HepG2 (cell line): Measurements from ENCODE around the gene SLC25A48. TPM values are rescaled to one million over a fixed set of nuclear protein-coding genes. Genes with fewer than 3 reads are reported as not detected.

Source experiments
- ETV5 ChIP-seq: IDR thresholded peaks from 2 replicates; pipeline ENCODE4 v1.6.1; 2018; ENCODE audit warnings: missing biosample characterization, missing genetic modification reagents, inconsistent platforms, borderline replicate concordance
- HNF4A ChIP-seq: sonication (generic); formaldehyde crosslinking; IDR thresholded peaks from 2 replicates; pipeline ENCODE4 v1.4.0; 2020; ENCODE audit warnings: missing genetic modification reagents
- JUND ChIP-seq: sonication (generic); formaldehyde crosslinking; IDR thresholded peaks from 2 replicates; pipeline ENCODE4 v1.8.0; 2022; ENCODE audit warnings: mild to moderate bottlenecking, missing genetic modification reagents
- MTF2 ChIP-seq: sonication (generic); formaldehyde crosslinking; IDR thresholded peaks from 2 replicates; pipeline ENCODE4 v1.5.0; 2020; ENCODE audit warnings: missing genetic modification reagents, borderline replicate concordance
- NFIB ChIP-seq: sonication (generic); formaldehyde crosslinking; IDR thresholded peaks from 2 replicates; pipeline ENCODE4 v1.9.0; 2021; ENCODE audit warnings: missing genetic modification reagents, mild to moderate bottlenecking, borderline replicate concordance
- POLR2A ChIP-seq, 2 experiments: IDR thresholded peaks; 2 replicates each; pipeline ENCODE4 v1.6.1; 2011; ENCODE audit warnings: low read depth in 2 of 2, low read length in 2 of 2, mild to moderate bottlenecking in 1 of 2, moderate library complexity in 1 of 2; ENCODE audit not compliant: insufficient read depth in 1 of 2
- RORA ChIP-seq: sonication (generic); formaldehyde crosslinking; IDR thresholded peaks from 2 replicates; pipeline ENCODE4 v1.5.0; 2020; ENCODE audit warnings: mild to moderate bottlenecking, missing genetic modification reagents, moderate library complexity
- SAP130 ChIP-seq: IDR thresholded peaks from 2 replicates; pipeline ENCODE4 v1.6.1; 2016; ENCODE audit warnings: low read depth
- ZMYM2 ChIP-seq: sonication (generic); formaldehyde crosslinking; IDR thresholded peaks from 2 replicates; pipeline ENCODE4 v1.8.0; 2022; ENCODE audit warnings: mild to moderate bottlenecking, missing genetic modification reagents
- ZNF121 ChIP-seq: sonication (generic); formaldehyde crosslinking; IDR thresholded peaks from 2 replicates; pipeline ENCODE4 v1.5.0; 2020; ENCODE audit warnings: mild to moderate bottlenecking, missing genetic modification reagents
- ZNF251 ChIP-seq: sonication (generic); formaldehyde crosslinking; IDR thresholded peaks from 2 replicates; pipeline ENCODE4 v1.9.0; 2021; ENCODE audit warnings: mild to moderate bottlenecking, missing genetic modification reagents
- ZNF350 ChIP-seq: sonication (generic); formaldehyde crosslinking; IDR thresholded peaks from 2 replicates; pipeline ENCODE4 v1.4.0; 2020; ENCODE audit warnings: mild to moderate bottlenecking, low read depth, missing genetic modification reagents, borderline replicate concordance
- ZNF468 ChIP-seq: sonication (generic); formaldehyde crosslinking; IDR thresholded peaks from 2 replicates; pipeline ENCODE4 v1.8.0; 2022; ENCODE audit warnings: mild to moderate bottlenecking, moderate library complexity, missing genetic modification reagents
- ZSCAN12 ChIP-seq: sonication (generic); formaldehyde crosslinking; IDR thresholded peaks from 2 replicates; pipeline ENCODE4 v1.9.0; 2021; ENCODE audit warnings: mild to moderate bottlenecking, missing genetic modification reagents
- ZZZ3 ChIP-seq: sonication (generic); formaldehyde crosslinking; IDR thresholded peaks from 2 replicates; pipeline ENCODE4 v1.4.0; 2020; ENCODE audit warnings: missing genetic modification reagents, mild to moderate bottlenecking, borderline replicate concordance
- polyA plus RNA-seq, 8 experiments: library from polyadenylated mRNA; depleted of rRNA in 3 of 8; stranded (reverse) in 7 of 8; unstranded in 1 of 8; fragments of >200 nt; fragmentation: Illumina TruSeq in 4 of 8; extraction: Trizol in 4 of 8; gene quantifications; 2 replicates each; pipeline versions ENCODE4 v1.2.1 to v1.2.3, GENCODE V29; 2011 to 2016; ENCODE audit warnings: low read depth in 4 of 8, missing spikeins in 1 of 8, mixed read lengths in 1 of 8; ENCODE audit not compliant: insufficient read depth in 1 of 8
- total RNA-seq, 5 experiments: library from RNA; depleted of rRNA; stranded (reverse); fragments of >200 nt; fragmentation: Illumina TruSeq; extraction: Trizol; gene quantifications; 2 replicates each; pipeline ENCODE4 v1.2.3, GENCODE V29; 2016; ENCODE audit warnings: low read depth in 1 of 5
- TF ChIP-seq, protein P1 (sequence below): sonication (generic); formaldehyde crosslinking; IDR thresholded peaks from 2 replicates; pipeline ENCODE4 v1.4.0; 2020; ENCODE audit warnings: missing genetic modification reagents, borderline replicate concordance
- TF ChIP-seq, protein P2 (sequence below): sonication (generic); formaldehyde crosslinking; IDR thresholded peaks from 2 replicates; pipeline ENCODE4 v1.4.0; 2020; ENCODE audit warnings: missing genetic modification reagents, borderline replicate concordance
- TF ChIP-seq, protein P3 (sequence below): IDR thresholded peaks from 2 replicates; pipeline ENCODE4 v1.6.1; 2012; ENCODE audit warnings: inconsistent platforms

The SLC25A48 gene
- total and polyA plus RNA-seq, 2 of the 13 experiments (the other 11 are each of a cell fraction or from before 2014, with no cell fraction given), result 0.17 to 4.5 TPM

DNA sequence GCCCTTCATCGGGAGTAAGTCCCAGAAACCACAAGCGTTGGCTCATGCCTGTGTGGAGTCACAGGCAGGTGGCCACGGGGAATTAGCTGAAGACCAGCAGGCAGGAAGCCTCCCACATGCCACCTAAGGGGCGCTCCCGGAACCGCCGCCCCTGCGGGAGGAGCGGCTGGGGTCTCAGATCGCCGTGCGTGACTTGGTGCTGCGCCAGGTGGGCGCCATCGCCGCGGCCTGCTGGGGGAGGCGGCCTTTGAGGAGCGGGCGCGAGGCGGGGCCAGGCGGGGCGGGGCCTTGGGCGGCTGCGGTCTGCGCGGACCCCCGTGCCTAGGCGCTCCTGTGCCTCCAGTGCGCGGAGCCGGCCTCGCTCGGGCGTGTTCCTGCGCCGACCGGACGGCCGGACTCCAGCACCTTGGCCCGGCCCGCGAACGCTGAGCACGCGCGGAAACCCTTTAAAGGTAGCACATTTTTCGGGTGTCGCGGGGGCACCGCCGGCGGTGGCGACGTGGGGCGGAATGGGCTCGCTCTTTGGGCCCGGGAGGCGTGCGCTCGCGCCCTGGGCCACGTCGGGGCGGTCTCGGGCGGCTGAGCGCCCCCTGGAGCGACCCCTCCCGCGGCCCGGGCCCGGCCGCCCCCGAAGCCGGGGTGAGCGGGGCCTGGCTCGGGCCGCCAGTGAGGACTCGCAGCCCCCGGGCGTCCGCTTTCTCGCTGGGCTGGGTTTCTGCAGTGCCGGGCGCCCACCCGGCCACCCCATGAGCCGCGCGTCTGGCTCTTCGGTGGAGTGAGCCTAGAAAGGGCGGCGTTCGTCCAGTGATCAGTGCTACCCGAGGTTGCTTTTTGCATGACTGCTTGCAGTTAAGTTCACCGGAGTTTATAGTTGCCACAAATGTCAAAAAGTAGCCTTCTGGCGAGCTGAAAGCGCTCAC, 95.8 kb downstream of the SLC25A48 start (continued):
- TF ChIP-seq, protein P1, sequence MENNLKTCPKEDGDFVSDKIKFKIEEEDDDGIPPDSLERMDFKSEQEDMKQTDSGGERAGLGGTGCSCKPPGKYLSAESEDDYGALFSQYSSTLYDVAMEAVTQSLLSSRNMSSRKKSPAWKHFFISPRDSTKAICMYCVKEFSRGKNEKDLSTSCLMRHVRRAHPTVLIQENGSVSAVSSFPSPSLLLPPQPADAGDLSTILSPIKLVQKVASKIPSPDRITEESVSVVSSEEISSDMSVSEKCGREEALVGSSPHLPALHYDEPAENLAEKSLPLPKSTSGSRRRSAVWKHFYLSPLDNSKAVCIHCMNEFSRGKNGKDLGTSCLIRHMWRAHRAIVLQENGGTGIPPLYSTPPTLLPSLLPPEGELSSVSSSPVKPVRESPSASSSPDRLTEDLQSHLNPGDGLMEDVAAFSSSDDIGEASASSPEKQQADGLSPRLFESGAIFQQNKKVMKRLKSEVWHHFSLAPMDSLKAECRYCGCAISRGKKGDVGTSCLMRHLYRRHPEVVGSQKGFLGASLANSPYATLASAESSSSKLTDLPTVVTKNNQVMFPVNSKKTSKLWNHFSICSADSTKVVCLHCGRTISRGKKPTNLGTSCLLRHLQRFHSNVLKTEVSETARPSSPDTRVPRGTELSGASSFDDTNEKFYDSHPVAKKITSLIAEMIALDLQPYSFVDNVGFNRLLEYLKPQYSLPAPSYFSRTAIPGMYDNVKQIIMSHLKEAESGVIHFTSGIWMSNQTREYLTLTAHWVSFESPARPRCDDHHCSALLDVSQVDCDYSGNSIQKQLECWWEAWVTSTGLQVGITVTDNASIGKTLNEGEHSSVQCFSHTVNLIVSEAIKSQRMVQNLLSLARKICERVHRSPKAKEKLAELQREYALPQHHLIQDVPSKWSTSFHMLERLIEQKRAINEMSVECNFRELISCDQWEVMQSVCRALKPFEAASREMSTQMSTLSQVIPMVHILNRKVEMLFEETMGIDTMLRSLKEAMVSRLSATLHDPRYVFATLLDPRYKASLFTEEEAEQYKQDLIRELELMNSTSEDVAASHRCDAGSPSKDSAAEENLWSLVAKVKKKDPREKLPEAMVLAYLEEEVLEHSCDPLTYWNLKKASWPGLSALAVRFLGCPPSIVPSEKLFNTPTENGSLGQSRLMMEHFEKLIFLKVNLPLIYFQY (CRISPR knock-in tag), result no peak
- TF ChIP-seq ZMYM2 (no peak), POLR2A (IDR thresholded peaks at IDR 0.05; ENCODE audit: insufficient read depth in 1 of 2, low read depth in 2 of 2, low read length in 2 of 2) (peak; percentile 53 to 77), ZNF350 (no peak), ETV5 (CRISPR knock-in tag) (peak; percentile 38; the same call in 1 of the 2 replicates), SAP130 (CRISPR knock-in tag) (no peak), JUND (CRISPR knock-in tag) (no peak), RORA (CRISPR knock-in tag) (no peak), ZSCAN12 (CRISPR knock-in tag) (no peak), MTF2 (CRISPR knock-in tag) (0 out of 2 replicates have a peak, but pooled peaks have one; percentile 44), HNF4A (no peak), ZNF468 (no peak), NFIB (no peak), ZNF251 (CRISPR knock-in tag) (no peak), ZZZ3 (CRISPR knock-in tag) (no peak), ZNF121 (CRISPR knock-in tag) (no peak)
- TF ChIP-seq, protein P2, sequence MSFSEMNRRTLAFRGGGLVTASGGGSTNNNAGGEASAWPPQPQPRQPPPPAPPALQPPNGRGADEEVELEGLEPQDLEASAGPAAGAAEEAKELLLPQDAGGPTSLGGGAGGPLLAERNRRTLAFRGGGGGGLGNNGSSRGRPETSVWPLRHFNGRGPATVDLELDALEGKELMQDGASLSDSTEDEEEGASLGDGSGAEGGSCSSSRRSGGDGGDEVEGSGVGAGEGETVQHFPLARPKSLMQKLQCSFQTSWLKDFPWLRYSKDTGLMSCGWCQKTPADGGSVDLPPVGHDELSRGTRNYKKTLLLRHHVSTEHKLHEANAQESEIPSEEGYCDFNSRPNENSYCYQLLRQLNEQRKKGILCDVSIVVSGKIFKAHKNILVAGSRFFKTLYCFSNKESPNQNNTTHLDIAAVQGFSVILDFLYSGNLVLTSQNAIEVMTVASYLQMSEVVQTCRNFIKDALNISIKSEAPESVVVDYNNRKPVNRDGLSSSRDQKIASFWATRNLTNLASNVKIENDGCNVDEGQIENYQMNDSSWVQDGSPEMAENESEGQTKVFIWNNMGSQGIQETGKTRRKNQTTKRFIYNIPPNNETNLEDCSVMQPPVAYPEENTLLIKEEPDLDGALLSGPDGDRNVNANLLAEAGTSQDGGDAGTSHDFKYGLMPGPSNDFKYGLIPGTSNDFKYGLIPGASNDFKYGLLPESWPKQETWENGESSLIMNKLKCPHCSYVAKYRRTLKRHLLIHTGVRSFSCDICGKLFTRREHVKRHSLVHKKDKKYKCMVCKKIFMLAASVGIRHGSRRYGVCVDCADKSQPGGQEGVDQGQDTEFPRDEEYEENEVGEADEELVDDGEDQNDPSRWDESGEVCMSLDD (CRISPR knock-in tag), result no peak
- TF ChIP-seq, protein P3, sequence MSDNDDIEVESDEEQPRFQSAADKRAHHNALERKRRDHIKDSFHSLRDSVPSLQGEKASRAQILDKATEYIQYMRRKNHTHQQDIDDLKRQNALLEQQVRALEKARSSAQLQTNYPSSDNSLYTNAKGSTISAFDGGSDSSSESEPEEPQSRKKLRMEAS, result peak; percentile 59; the same call in 1 of the 2 replicates
- TF ChIP-seq, all 625 proteins: peak for 123
